ENCODE results near the gene SWT1.
"Not testable (repeated sequence)": the region's sequence is repeated elsewhere in the genome, so short reads cannot be mapped to it uniquely, and the experiment has no call there.

DNA sequence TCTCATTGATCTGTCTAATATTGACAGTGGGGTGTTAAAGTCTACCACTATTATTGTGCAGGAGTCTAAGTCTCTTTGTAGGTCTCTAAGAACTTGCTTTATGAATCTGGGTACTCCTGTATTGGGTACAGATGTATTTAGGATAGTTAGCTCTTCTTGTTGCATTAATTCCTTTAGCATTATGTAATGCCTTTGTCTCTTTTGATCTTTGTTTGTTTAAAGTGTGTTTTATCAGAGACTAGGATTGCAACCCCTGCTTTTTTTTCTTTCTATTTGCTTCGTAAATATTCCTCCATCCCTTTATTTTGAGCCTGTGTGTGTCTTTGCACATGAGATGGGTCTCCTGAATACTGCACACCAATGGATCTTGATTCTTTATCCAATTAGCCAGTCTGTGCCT is 77.2 kb downstream of the SWT1 start:
- TF ChIP-seq CTCF (IDR thresholded peaks at IDR 0.05; ENCODE audit: low read length); EZH2 (IDR thresholded peaks at IDR 0.05; ENCODE audit: borderline replicate concordance, low read length): not testable (repeated sequence)
